Muscle of arm (tissue), 12 donors: Measurements from ENCODE around the gene AOPEP. TPM values are rescaled to one million over a fixed set of nuclear protein-coding genes. Genes with fewer than 3 reads are reported as not detected.

Experiments used
- DNase-seq: peaks from one replicate; pipeline ENCODE4 v3.0.0-alpha.2; 2013
- polyA plus RNA-seq, 12 donors: library from polyadenylated mRNA; unstranded; fragments of 120-200 nt; gene quantifications; one replicate each; pipeline ENCODE4 v1.2.1, GENCODE V29; 2013; ENCODE audit not compliant: insufficient read length in 12 of 12

Gene AOPEP
- polyA plus RNA-seq, 12 donors: 33.5 to 57.2 (median 40.1) TPM; not detected in 1

DNA sequence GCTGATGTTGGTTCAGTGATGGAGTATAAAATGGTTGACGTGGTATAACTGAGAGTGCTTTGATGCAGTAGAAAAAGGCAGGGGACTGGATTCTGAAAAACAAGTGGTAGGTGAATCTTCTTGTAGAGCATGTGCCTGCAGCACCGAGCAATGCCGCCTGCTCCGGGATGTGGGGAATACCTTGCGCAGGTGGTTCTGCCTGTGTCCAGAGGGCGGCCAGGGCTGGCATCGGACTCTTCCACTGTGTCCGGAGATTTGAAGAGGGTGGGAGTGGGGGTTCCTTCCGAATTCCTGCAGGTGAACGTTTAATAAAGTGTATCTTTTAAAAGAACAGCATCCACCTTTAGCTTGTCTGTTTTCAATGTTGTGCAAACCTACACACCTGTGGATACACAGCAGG, 353.0 kb downstream of the AOPEP start:
- no peak for DNase-seq

- DNase-seq: no peak
These were observed 354.6 kb downstream of the AOPEP start for GRCh38 chr9:95080961-95081647.

- no peak for DNase-seq
These were observed 355.5 kb downstream of the AOPEP start for GRCh38 chr9:95081998-95082397.

- no peak for DNase-seq
These were observed 356.0 kb downstream of the AOPEP start for GRCh38 chr9:95082401-95083084.

GRCh38 chr9:95083086-95083768, 356.7 kb downstream of the AOPEP start:
- DNase-seq: no peak

- no peak for DNase-seq
These were observed 357.9 kb downstream of the AOPEP start for GRCh38 chr9:95084254-95084934.

DNA sequence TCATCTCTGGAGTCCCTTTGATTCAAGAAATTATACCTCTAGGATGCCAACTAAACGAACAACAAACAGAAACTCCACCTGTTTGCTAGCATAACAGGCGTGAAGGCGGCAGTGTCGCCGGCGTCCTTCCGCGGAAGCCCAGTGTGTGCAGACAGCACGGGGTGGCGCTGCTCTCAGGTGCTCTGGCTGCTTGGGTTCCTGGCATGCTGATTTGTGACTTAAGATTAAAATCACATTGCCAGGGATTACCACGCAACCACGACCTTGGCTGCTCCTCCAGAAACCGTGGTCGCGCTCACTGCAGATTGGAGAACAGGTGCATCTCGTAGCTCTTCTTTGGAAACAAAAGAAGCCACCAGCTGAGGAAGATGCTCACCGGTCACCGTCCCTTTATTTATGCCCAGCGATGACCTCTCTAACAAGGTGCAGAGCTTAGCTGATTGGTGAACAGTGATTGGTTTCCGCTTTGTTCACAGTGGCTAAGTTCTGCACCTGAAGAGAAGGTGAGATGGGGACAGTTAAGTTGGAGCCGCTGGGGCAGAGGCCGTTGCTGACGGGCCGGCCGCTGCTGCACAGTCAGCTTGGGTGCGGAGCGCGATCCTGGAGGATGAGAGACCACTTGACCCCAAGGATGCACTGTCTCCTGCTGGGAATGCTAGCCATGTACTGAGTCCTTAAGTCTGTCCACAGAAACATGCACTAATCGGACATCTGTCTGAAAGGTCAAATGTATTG, 358.7 kb downstream of the AOPEP start:
- DNase-seq: no peak

GRCh38 chr9:95085861-95086563, 359.5 kb downstream of the AOPEP start:
- no peak for DNase-seq

- DNase-seq: no peak
These were observed 360.1 kb downstream of the AOPEP start for GRCh38 chr9:95086564-95086955.

- DNase-seq: no peak
These were observed 361.3 kb downstream of the AOPEP start for GRCh38 chr9:95087659-95088242.

GRCh38 chr9:95088421-95089161, 362.1 kb downstream of the AOPEP start:
- DNase-seq: no peak

DNA sequence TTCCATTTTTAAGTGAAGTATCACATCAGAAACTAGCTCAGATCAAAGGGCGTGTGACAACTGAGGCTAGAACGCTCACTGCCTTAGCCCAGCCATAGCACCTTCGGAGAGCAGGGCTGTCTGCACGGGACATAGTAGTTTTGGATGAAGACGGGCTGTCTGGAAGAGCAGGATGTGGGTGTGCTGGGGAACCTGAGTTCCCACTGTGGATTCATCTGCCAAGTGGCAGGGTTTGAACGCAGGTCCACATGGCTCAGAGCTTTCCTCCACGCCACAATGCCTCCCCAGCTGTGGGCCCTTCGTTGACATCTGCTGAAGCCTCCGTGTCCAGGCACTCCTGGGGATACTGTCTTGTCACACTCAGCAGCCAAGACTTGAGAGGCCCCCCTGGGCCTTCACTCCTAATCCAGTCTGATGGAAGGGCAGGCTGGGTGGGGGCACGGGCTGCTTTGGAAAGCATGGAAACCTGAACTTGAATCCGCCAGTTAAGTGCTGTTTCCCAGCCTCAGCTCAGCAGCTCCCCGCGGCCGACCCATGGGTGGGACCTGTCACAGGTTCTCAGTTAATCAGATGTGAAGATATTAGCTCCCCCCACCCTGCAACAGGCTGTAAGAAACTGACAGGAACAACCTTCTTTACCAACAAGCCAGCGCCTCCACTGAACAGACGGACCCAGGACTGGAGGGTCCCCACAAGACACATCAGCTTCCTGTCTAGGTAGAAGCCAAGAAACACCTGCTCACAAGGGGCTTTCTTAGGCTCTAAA, 362.9 kb downstream of the AOPEP start:
- DNase-seq: no peak

GRCh38 chr9:95090023-95090791, 363.7 kb downstream of the AOPEP start:
- no peak for DNase-seq

GRCh38 chr9:95090871-95091577, 364.5 kb downstream of the AOPEP start:
- DNase-seq: no peak

DNA sequence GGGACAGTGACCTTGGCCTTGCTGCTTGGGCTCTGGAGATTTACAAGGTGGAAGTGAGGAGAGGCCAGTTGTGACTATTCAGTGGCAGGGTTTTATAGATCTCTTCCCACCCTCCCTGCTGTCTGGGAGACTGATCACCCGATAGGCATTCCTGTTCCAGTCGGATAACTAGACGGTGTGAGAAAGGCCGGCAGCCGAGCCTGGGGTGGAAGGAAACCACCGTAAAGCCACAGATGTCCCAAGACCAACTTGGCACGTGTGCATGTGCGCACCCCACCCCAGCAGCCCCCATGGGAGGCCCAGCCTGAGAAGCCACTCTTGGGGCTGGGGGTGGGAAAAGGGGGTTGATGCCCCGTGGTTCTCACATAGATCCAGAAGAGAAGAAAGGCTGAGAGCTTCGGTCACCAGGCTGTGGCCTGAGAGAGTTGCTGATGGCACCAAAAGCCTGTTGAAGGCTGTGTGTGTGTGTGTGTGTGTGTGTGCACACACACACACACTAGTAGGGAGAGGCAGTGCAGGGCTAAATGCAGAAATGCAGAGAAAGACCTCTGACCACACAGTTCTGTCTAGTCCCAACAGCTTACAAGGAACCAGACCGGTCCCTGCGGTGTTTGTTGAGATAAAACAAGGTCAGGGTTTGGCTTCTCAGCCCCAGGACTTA, 365.2 kb downstream of the AOPEP start:
- DNase-seq: no peak

DNA sequence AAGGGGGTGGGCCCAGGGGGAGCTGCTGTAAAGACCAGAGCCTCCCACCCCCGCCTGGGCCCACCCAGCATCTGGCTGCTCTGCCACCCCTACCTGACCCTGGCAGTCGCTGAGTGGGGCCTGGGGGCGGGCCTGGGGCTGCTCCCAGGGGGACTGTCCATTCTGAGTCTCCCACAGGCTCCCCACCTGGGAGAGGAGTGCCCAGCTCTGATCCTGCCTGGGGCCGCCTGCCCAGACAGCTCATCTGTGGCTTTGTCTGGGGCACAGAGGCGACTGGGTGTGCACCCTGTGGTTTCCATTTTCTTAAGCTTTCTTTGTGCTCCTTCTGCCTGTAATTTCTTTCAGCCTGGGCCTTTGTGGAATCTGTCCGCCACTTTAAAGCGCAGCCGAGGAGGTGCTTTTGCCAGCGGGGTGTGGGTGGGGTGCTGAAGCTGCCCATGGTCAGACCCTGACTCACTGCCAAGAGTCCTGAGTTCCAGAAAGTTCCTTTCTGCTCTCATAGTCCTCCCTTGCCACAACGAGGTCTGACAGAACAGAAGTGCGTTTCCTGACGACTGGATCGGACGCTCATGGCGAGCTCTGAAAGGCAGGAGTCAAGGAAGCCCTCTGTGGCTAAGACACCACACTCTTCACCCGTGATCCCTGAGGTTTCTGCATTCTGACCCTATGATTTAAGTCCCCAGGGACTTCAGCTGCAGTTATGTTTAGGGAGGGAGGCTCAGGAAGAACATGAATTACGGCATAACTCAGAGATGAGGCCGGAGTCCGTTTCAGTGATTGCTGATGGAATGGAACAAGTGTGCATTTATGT, 366.0 kb downstream of the AOPEP start:
- no peak for DNase-seq
